ENCODE measurements around the gene IQCM.
"Not testable (repeated sequence)": the region's sequence is repeated elsewhere in the genome, so short reads cannot be mapped to it uniquely, and the experiment has no call there.

IQCM gene

GRCh38 chr4:149349541-149349940 is 466.1 kb downstream of the IQCM start:
- no peak for DNase-seq (ENCODE audit: low spot score)
- TF ChIP-seq, protein P1, sequence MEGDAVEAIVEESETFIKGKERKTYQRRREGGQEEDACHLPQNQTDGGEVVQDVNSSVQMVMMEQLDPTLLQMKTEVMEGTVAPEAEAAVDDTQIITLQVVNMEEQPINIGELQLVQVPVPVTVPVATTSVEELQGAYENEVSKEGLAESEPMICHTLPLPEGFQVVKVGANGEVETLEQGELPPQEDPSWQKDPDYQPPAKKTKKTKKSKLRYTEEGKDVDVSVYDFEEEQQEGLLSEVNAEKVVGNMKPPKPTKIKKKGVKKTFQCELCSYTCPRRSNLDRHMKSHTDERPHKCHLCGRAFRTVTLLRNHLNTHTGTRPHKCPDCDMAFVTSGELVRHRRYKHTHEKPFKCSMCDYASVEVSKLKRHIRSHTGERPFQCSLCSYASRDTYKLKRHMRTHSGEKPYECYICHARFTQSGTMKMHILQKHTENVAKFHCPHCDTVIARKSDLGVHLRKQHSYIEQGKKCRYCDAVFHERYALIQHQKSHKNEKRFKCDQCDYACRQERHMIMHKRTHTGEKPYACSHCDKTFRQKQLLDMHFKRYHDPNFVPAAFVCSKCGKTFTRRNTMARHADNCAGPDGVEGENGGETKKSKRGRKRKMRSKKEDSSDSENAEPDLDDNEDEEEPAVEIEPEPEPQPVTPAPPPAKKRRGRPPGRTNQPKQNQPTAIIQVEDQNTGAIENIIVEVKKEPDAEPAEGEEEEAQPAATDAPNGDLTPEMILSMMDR (IDR thresholded peaks at IDR 0.05): no peak
- H3K4me3 ChIP-seq: no peak overlapping the region
- H3K27ac ChIP-seq: no peak overlapping the region

DNA sequence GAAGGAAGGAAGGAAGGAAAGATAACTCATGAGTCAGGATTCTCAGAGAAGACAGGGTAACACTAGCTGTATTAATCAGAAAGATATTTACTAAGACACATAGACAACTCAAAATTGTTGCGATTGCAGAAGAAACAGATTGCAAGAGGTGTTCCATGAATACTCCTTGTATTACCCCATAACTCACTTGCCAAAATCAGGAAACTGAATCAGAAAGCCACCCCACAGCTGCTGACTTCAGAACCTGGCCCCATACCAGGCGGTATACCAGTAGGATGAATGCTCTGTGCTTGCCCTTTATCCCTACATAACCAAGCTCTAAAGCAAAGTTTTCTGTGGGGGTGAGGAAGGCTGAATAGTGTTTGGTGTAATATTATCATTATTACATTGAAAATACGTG is 468.5 kb downstream of the IQCM start:
- Histone ChIP-seq H3K27ac (no peak overlapping the region), H3K4me3 (no peak overlapping the region)
- no peak for DNase-seq (ENCODE audit: low spot score)
- TF ChIP-seq, protein P1 (IDR thresholded peaks at IDR 0.05): no peak

GRCh38 chr4:149345424-149345823 is 470.2 kb downstream of the IQCM start:
- H3K4me3 ChIP-seq: no peak overlapping the region
- TF ChIP-seq, protein P1 (IDR thresholded peaks at IDR 0.05): no peak
- H3K27ac ChIP-seq: no peak overlapping the region
- no peak for DNase-seq (ENCODE audit: low spot score)

GRCh38 chr4:149344436-149344835 is 471.2 kb downstream of the IQCM start:
- TF ChIP-seq, protein P1 (IDR thresholded peaks at IDR 0.05): no peak
- no peak for DNase-seq (ENCODE audit: low spot score)
- H3K27ac ChIP-seq: no peak overlapping the region
- no peak overlapping the region for H3K4me3 ChIP-seq

DNA sequence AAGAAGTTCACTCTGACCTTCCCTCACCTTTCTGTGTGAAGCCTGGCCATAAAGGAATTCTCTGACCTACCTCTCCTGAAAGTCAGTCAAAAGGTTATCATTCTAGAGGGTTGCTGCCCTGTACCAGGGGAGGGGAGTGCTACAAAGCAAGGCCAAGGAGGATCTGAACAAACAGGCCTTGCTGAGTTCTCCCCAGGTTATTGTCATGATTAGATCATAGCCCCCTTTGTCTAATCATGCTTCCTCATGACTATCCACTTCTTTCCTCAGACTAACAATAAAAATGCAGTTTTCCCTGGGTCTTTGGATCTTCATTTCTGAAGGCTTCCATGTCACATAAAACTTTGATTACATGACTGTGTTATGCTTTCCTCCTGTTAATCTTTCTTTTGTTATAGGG is 472.0 kb downstream of the IQCM start:
- Histone ChIP-seq H3K27ac (no peak overlapping the region), H3K4me3 (no peak overlapping the region)
- TF ChIP-seq, protein P1 (IDR thresholded peaks at IDR 0.05): no peak
- no peak for DNase-seq (ENCODE audit: low spot score)

DNA sequence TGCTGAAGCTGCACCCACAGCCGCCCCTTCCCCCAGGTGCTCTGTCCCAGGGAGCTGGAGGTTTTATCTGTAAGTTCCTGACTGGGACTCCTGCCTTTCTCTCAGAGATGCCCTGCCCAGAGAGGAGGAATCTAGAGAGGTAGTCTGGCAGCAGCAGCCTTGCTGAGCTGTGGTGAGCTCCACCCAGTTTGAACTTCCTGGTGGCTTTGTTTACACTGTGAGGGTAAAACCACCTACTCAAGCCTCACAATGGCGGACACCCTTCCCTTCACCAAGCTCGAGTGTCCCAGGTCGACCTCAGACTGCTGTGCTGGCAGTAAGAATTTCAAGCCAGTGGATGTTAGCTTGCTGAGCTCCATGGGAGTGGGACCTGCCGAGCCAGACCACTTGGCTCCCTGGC is 474.5 kb downstream of the IQCM start:
- not testable (repeated sequence) for DNase-seq (ENCODE audit: low spot score); H3K27ac ChIP-seq; H3K4me3 ChIP-seq

DNA sequence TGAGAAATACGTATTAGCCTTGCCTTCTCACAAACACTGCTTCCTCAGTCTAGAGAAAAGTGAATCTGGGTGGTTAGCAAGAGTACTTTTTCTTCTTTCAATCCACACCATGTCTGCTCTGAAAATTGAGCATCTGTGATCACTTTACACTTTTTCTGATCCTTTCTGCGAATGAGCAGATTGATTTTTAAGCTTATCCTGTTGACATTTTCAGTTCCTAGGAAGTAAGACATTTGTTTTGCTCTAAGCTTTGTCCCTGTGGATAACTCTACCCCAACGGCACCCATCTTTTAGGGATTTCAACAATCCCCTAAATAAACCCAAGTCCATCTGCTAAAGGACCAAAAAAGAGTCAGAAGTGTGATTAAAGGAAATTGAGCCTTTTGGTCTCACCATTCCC is 487.5 kb downstream of the IQCM start:
- TF ChIP-seq, protein P1 (IDR thresholded peaks at IDR 0.05): no peak
- Histone ChIP-seq H3K4me3 (no peak overlapping the region), H3K27ac (no peak overlapping the region)
- DNase-seq (ENCODE audit: low spot score): no peak

DNA sequence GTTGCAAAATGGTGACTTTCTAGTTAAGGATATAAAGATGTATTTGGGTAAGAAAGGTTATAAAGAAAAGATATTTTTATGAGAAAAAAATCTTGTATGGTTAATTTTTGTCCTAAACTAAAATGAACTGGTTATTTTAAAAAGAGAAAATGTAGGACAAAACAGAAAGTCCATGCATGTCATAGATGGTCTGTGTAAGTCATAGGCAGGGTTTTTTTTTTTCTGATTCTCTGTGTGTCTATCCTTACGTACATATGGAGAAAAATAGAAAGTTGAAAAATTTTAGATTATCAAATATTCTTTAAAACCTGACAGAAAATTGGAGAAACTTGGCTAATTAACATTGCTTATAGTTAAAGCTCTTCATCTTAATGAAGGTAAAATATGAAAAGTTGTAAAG is 493.4 kb downstream of the IQCM start:
- DNase-seq (ENCODE audit: low spot score): no peak
- TF ChIP-seq, protein P1 (IDR thresholded peaks at IDR 0.05): no peak
- no peak overlapping the region for H3K4me3 ChIP-seq
- H3K27ac ChIP-seq: no peak overlapping the region
